T-helper 2 cell treated with Interferon-gamma antibody and Interleukin-4, amounts not matched to agents 5 μg/mL and 100 μg/mL, for 36 hours (primary cell): ENCODE measurements around the gene ANKRD13A.
"Not testable (repeated sequence)": the region's sequence is repeated elsewhere in the genome, so short reads cannot be mapped to it uniquely, and the experiment has no call there.

Experiments used
- DNase-seq: peaks from one replicate; pipeline ENCODE4 v3.0.0; 2021; ENCODE audit warnings: low spot score
- H3K27ac Mint-ChIP-seq: one replicate; pipeline ENCODE4 v1.8.0; 2021; ENCODE audit warnings: mild to moderate bottlenecking, mixed read lengths
- H3K27me3 Mint-ChIP-seq: one replicate; pipeline ENCODE4 v1.8.0; 2021; ENCODE audit warnings: low read depth, mixed read lengths
- H3K36me3 Mint-ChIP-seq: one replicate; pipeline ENCODE4 v1.8.0; 2021; ENCODE audit warnings: low read depth, mixed read lengths
- H3K4me1 Mint-ChIP-seq: one replicate; pipeline ENCODE4 v1.8.0; 2021; ENCODE audit warnings: low read depth, mixed read lengths
- H3K4me3 Mint-ChIP-seq: one replicate; pipeline ENCODE4 v1.8.0; 2022; ENCODE audit warnings: mild to moderate bottlenecking, moderate library complexity, mixed read lengths
- H3K9me3 Mint-ChIP-seq: one replicate; pipeline ENCODE4 v1.8.0; 2021; ENCODE audit warnings: mixed read lengths

ANKRD13A gene

GRCh38 chr12:110033888-110034287 is 34.7 kb downstream of the ANKRD13A start:
- Mint-ChIP-seq H3K27ac (no peak overlapping the region), H3K4me3 (no peak overlapping the region), H3K27me3 (no peaks in the 10 kb centered on the region), H3K36me3 (peaks cover 58% of the 10 kb centered on the region), H3K4me1 (peaks cover 7% of the 10 kb centered on the region), H3K9me3 (no peaks in the 10 kb centered on the region)
- no peak for DNase-seq

DNA sequence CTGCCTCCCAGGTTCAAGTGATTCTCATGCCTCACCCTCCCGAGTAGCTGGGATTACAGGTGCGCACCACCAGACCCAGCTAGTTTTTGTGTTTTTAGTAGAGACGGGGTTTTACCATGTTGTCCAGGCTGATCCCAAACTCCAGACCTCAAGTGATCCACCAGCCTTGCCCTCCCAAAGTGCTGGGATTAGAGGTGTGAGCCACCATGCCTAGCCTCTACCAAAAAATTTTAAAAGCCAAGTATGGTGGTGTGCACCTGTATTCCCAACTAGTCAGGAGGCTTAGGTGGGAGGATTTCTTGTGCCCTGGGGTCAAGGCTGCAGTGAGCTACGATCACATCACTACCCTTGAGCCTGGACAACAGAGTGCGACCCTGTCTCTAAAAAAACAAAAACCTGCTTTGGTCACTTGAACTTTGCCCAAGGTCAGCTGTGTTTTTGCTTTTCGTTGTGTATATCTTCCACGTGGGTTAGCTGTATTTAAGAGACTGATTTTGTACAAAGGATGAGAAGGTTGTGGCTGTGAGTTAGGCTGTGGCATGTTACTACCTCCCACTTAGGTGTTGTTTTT is 36.4 kb downstream of the ANKRD13A start:
- no peak for DNase-seq
- Mint-ChIP-seq H3K27ac (peak overlapping the region; percentile 42), H3K27me3 (no peaks in the 10 kb centered on the region), H3K9me3 (no peaks in the 10 kb centered on the region), H3K4me3 (no peak overlapping the region), H3K36me3 (peaks cover 62% of the 10 kb centered on the region), H3K4me1 (peaks cover 23% of the 10 kb centered on the region)

DNA sequence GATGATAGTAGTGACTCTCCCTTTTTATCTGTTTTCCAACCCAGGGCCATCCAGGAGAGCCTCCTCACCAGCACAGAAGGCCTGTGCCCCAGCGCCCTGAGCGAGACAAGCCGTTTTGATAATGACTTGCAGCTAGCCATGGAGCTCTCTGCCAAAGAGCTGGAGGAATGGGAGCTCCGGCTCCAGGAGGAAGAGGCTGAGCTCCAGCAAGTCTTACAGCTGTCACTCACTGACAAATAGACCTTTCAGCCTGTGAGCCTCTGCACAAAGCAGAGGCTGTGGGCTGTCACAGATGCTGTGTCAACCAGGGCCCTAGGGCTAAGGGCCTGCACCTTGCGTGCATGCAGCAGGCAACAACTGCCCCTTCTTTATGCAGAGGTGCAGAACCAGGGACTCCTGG is 38.1 kb downstream of the ANKRD13A start:
- Mint-ChIP-seq H3K4me1 (peaks cover 31% of the 10 kb centered on the region), H3K4me3 (no peak overlapping the region), H3K27me3 (no peaks in the 10 kb centered on the region), H3K36me3 (peaks cover 66% of the 10 kb centered on the region), H3K9me3 (no peaks in the 10 kb centered on the region), H3K27ac (no peak overlapping the region)
- no peak for DNase-seq

GRCh38 chr12:110038741-110039084 is 39.5 kb downstream of the ANKRD13A start:
- DNase-seq, result no peak
- Mint-ChIP-seq H3K27ac (peak overlapping the region; percentile 67), H3K4me1 (peaks cover 39% of the 10 kb centered on the region), H3K36me3 (peaks cover 65% of the 10 kb centered on the region), H3K27me3 (no peaks in the 10 kb centered on the region), H3K9me3 (no peaks in the 10 kb centered on the region), H3K4me3 (no peak overlapping the region)

- DNase-seq, result peak; percentile 21
- H3K27ac Mint-ChIP-seq, result peak overlapping the region; percentile 92
- no peaks in the 10 kb centered on the region for H3K9me3 Mint-ChIP-seq
- H3K27me3 Mint-ChIP-seq, result no peaks in the 10 kb centered on the region
- H3K36me3 Mint-ChIP-seq, result peaks cover 63% of the 10 kb centered on the region
- peaks cover 41% of the 10 kb centered on the region for H3K4me1 Mint-ChIP-seq
- H3K4me3 Mint-ChIP-seq, result peak overlapping the region; percentile 49
Observed at GRCh38 chr12:110039085-110039807, 40.0 kb downstream of the ANKRD13A start.

GRCh38 chr12:110042264-110042663 is 43.0 kb downstream of the ANKRD13A start:
- Mint-ChIP-seq H3K36me3 (peaks cover 50% of the 10 kb centered on the region), H3K27me3 (no peaks in the 10 kb centered on the region), H3K27ac (peak overlapping the region; percentile 82), H3K4me1 (peaks cover 46% of the 10 kb centered on the region), H3K9me3 (no peaks in the 10 kb centered on the region), H3K4me3 (no peak overlapping the region)
- no peak for DNase-seq

DNA sequence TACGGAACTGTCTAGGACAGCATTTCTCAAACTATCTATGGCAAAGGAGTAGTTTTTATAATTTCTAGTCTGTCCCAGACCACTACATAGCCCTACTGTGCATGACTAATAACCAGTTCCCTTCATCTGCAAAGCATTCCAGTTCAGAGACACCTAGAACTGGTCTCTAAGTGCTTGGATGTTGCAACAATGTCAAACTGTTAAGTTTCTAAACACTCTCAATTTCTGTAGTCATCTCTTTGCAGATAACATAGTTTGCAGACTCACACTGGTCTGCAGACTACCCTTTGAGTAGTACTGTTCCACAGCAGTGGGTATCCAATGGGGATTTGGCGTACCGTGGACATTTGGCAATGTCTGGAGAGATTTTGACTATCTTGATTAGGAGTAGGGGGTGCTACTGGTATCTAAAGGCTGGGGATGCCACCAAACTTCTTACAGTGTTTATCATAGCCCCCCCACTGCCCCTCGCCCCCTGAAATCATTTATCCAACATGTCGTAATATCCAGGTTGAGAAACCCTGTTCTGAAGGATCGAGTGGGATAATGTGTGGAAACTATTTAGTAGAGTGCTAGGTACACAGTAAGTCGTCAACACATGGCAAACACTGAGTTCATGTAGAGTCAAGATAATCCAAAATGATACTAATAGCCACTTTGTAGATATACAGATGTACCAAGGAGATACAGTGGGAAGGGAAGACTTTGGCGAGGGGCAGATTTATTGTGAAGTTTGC is 47.4 kb downstream of the ANKRD13A start:
- Mint-ChIP-seq H3K27me3 (no peaks in the 10 kb centered on the region), H3K36me3 (peaks cover 21% of the 10 kb centered on the region), H3K4me3 (peak overlapping the region; percentile 90), H3K27ac (no peak overlapping the region), H3K4me1 (peaks cover 45% of the 10 kb centered on the region), H3K9me3 (no peaks in the 10 kb centered on the region)
- no peak for DNase-seq

DNA sequence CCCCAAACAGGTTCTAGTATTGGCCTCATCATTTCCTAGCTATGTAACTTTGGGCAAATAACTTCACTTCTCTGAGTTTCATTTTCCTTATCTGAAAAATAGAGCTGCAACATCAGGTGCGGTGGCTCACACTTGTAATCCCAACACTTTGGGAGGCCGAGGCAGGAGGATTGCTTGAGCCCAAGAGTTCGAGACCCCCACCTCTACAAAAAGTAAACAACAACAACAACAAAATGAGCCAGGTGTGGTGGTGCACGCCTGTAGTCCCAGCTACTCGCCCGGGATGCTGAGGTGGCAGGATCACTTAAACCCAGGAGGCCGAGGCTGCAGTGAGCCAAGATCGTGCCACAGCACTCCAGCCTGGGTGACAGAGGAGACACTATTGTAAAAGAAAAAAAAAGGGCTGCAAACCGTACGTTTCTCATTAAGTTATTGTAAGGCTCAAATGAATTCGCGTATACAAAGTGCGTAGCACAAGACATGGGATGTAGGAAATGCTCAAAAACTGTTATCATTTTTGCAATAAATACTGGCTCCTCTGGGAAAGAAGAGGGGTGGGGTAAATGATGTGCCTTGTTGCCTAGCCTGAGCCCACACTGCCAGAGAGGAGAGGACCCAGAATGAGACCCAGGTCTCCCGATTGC is 48.2 kb downstream of the ANKRD13A start:
- H3K27me3 Mint-ChIP-seq, result no peaks in the 10 kb centered on the region
- H3K27ac Mint-ChIP-seq, result peak overlapping the region; percentile 96
- H3K4me3 Mint-ChIP-seq, result peak overlapping the region; percentile 90
- H3K36me3 Mint-ChIP-seq, result peaks cover 13% of the 10 kb centered on the region
- DNase-seq, result no peak
- H3K9me3 Mint-ChIP-seq, result no peaks in the 10 kb centered on the region
- H3K4me1 Mint-ChIP-seq, result peaks cover 41% of the 10 kb centered on the region

GRCh38 chr12:110048242-110049027 is 49.2 kb downstream of the ANKRD13A start, which contains the start of gene C12orf76:
Gene C12orf76, minus strand, starts transcription at chr12:110048522. Its CDS starts 27 bp downstream, at chr12:110048495.
- Mint-ChIP-seq H3K27me3 (no peaks in the 10 kb centered on the region), H3K27ac (peak within 1 kb of the TSS; percentile 96), H3K4me1 (peaks cover 33% of the 10 kb centered on the region), H3K9me3 (no peaks in the 10 kb centered on the region), H3K36me3 (peaks cover 12% of the 10 kb centered on the region), H3K4me3 (peak within 1 kb of the TSS; percentile 90)
- DNase-seq, result peak; percentile 90

GRCh38 chr12:110049034-110049433 is 49.8 kb downstream of the ANKRD13A start:
- Mint-ChIP-seq H3K4me1 (peaks cover 32% of the 10 kb centered on the region), H3K36me3 (peaks cover 12% of the 10 kb centered on the region), H3K4me3 (peak overlapping the region; percentile 90), H3K27ac (peak overlapping the region; percentile 96)
- not testable (repeated sequence) for H3K9me3 Mint-ChIP-seq, DNase-seq, H3K27me3 Mint-ChIP-seq

DNA sequence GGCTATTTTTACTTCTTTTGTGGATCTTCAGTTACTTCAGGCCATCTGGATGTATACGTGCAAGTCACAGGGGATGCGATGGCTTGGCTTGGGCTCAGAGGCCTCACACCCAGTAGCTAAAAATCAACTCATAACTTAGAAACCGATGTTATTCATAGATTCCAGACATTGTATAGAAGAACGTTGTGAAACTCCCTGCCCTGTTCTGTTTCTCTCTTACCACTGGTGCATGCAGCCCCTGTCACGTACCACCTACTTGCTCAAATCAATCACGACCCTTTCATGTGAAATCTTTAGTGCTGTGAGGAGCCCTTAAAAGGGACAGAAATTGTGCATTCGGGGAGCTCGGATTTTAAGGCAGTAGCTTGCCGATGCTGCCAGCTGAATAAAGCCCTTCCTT is 50.4 kb downstream of the ANKRD13A start:
- peaks cover 34% of the 10 kb centered on the region for H3K4me1 Mint-ChIP-seq
- H3K4me3 Mint-ChIP-seq, result peak overlapping the region; percentile 90

GRCh38 chr12:110050927-110051326 is 51.7 kb downstream of the ANKRD13A start:
- Mint-ChIP-seq H3K27me3 (no peaks in the 10 kb centered on the region), H3K27ac (peak overlapping the region; percentile 28), H3K9me3 (no peaks in the 10 kb centered on the region), H3K36me3 (peaks cover 8% of the 10 kb centered on the region), H3K4me3 (no peak overlapping the region), H3K4me1 (peaks cover 41% of the 10 kb centered on the region)
- DNase-seq, result no peak

More for the DNA sequence above, 50.4 kb downstream of the ANKRD13A start:
- H3K27me3 Mint-ChIP-seq, DNase-seq, H3K9me3 Mint-ChIP-seq: not testable (repeated sequence)
- Mint-ChIP-seq H3K36me3 (peaks cover 13% of the 10 kb centered on the region), H3K27ac (peak overlapping the region; percentile 45)
